MV-4-11 (cell line): ENCODE data around the gene PLEKHG3.
A peak's percentile ranks its signal among the peaks of the same experiment; 100 is the strongest.
"Not testable (repeated sequence)": the region's sequence is repeated elsewhere in the genome, so short reads cannot be mapped to it uniquely, and the experiment has no call there.

ENCODE experiments used
- DNase-seq: peaks from one replicate; lab custom pipeline; 2025; lab: John Stamatoyannopoulos, UW

The PLEKHG3 gene

GRCh38 chr14:64688031-64688430, 16.2 kb upstream of the PLEKHG3 start:
- peak; percentile 84 for DNase-seq

- DNase-seq = no peak
Measured at GRCh38 chr14:64688811-64689281, 15.4 kb upstream of the PLEKHG3 start.

GRCh38 chr14:64689289-64689688, 14.9 kb upstream of the PLEKHG3 start:
- DNase-seq = no peak

- not testable (repeated sequence) for DNase-seq
Measured at GRCh38 chr14:64690607-64691006, 13.6 kb upstream of the PLEKHG3 start.

GRCh38 chr14:64691376-64691775, 12.8 kb upstream of the PLEKHG3 start:
- peak; percentile 82 for DNase-seq

GRCh38 chr14:64692189-64692985, 11.8 kb upstream of the PLEKHG3 start:
- no peak for DNase-seq

- no peak for DNase-seq
Measured at GRCh38 chr14:64692986-64693809, 11.0 kb upstream of the PLEKHG3 start.

- no peak for DNase-seq
Measured at GRCh38 chr14:64693810-64694165, 10.4 kb upstream of the PLEKHG3 start.

GRCh38 chr14:64695071-64695470, 9.2 kb upstream of the PLEKHG3 start:
- DNase-seq = no peak

- no peak for DNase-seq
Measured at GRCh38 chr14:64696355-64696857, 7.8 kb upstream of the PLEKHG3 start.

GRCh38 chr14:64698903-64699302, 5.3 kb upstream of the PLEKHG3 start:
- DNase-seq = peak; percentile 91

GRCh38 chr14:64700290-64700689, 3.9 kb upstream of the PLEKHG3 start:
- no peak for DNase-seq

- DNase-seq = no peak
Measured at GRCh38 chr14:64700894-64701293, 3.3 kb upstream of the PLEKHG3 start.

- no peak for DNase-seq
Measured at GRCh38 chr14:64701660-64702059, 2.6 kb upstream of the PLEKHG3 start.

- no peak for DNase-seq
Measured at GRCh38 chr14:64702493-64703394, 1.5 kb upstream of the PLEKHG3 start.

- DNase-seq = no peak
Measured at GRCh38 chr14:64703395-64704142, 655 bp upstream of the PLEKHG3 start.

GRCh38 chr14:64704743-64705380, 638 bp downstream of the PLEKHG3 start:
- peak; percentile 18 for DNase-seq

- DNase-seq = peak; percentile 89
Measured at GRCh38 chr14:64705381-64706118, 1.3 kb downstream of the PLEKHG3 start.

GRCh38 chr14:64706119-64706592, 1.9 kb downstream of the PLEKHG3 start:
- no peak for DNase-seq
